ENCODE data around the gene TNK1.

Gene TNK1

DNA sequence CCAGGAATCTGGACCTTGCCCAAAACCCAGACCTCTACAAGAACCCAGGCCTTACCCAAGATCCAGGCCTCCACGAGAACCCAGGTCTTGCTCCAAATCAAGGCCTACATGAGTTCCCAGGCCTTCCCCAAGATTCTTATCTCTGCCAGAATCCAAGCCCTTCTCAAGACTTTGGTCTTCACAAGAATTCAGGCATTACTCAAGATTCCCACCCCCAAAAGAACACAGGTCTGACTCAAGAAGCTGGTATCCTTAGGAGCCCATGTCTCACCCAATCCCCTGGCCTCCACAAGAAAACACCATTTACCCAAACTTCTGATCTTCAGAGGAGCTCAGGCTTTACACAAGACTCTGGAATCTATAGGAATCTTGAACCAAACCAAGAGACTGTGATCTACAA lies 50.3 kb downstream of the TNK1 start:
- DNase-seq (ENCODE audit: low read depth in 1 of 2, low spot score in 1 of 2) = no peak

DNA sequence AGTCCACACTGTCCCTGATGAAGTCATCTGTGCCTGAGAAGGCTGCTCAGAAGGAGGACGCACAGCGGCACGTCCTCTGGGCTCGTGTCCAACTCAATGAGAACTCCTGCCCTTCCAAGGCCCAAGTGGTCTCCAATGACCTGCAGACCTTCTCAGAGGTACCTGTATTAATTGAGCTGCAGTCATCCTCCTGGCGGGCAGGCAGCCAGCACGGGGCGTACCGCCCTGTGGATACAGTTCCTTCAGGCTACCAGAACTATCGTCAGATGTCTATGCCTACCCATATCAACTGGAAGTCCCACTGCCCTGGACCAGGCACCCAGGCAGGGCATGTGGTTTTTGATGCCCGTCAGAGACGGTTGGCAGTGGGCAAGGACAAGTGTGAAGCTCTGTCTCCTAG lies 51.4 kb downstream of the TNK1 start:
- no peak for DNase-seq (ENCODE audit: low read depth in 1 of 2, low spot score in 1 of 2)

DNA sequence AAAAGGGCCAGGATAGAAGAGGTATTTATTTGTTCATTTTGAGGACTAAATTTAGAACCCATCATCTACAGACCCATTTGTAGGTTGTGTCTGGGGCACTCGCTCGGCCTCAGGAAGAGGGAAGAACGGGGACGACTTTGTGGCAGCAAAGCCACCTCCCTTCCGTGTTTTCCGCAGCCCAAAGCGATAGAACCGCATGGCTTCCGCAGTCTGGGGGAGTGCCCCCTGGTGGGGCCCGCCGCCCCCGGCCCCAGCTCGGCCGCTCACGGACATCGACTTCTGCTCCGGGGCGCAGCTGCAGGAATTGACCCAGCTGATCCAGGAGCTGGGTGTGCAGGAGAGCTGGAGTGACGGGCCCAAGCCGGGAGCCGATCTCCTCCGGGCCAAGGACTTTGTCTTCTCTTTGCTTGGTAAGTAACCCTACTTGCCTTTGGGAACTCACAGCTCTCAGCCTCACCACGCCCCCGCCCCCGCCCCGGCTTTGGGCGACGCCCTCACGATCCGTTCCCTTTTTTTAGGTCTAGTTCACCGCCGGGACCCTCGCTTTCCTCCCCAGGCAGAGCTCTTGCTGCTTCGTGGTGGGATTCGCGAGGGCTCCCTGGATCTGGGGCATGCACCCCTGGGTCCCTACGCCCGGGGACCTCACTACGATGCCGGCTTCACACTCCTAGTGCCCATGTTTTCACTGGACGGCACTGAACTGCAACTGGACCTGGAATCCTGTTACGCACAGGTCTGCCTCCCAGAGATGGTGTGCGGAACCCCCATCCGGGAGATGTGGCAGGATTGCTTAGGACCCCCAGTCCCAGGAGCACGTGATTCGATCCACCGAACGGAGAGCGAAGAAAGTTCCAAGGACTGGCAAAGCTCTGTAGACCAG lies 55.0 kb downstream of the TNK1 start:
- peak; percentile 32 to 40 for DNase-seq (ENCODE audit: low read depth in 1 of 2, low spot score in 1 of 2)

DNA sequence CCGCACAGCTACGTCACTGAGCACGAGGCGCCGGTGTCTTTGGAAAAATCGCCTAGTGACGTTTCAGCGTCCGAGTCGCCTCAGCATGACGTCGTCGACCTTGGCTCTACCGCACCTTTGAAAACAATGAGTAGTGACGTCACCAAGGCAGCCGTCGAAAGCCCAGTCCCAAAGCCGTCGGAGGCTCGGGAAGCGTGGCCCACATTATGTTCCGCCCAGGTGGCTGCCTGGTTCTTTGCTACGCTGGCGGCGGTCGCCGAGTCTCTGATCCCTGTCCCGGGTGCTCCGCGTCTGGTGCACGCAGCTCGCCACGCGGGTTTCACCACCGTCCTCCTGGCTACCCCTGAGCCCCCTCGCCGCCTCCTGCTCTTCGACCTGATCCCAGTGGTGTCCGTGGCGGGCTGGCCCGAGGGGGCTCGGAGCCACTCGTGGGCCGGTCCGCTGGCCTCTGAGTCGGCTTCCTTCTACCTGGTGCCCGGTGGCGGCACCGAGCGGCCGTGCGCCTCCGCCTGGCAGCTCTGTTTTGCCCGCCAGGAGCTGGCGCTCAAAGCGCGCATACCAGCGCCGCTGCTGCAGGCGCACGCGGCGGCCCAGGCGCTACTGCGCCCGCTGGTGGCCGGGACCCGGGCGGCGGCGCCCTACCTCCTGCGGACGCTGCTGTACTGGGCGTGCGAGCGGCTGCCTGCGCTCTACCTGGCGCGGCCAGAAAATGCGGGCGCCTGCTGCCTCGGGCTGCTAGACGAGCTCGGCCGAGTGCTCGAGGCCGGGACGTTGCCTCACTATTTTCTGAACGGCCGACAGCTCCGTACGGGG lies 55.9 kb downstream of the TNK1 start:
- peak; percentile 69 to 76 for DNase-seq (ENCODE audit: low read depth in 1 of 2, low spot score in 1 of 2)

DNA sequence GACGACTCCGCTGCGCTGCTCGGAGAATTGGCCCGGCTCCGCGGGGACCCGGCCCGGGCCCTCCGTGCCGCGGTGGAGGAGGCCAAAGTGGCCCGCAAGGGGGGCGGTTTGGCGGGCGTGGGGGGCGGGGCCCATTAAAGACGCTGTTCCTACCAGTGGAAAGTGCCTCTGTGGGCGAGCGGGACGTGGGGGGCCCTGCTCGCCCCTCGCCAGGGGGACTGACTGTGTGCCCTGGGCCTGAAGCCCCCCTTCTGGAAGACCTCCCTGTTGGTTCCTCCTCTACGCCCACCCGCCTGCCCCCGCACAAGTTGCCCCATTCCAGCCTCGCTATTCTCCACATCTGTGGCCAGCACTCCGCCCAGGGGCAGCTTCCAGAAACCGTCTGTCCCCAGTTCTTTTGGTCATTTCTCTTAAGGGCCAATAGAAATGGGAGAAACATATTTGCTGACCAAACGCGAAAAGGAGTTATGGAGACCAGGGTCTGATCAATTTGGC lies 56.5 kb downstream of the TNK1 start:
- DNase-seq (ENCODE audit: low read depth in 1 of 2, low spot score in 1 of 2) = no peak

DNA sequence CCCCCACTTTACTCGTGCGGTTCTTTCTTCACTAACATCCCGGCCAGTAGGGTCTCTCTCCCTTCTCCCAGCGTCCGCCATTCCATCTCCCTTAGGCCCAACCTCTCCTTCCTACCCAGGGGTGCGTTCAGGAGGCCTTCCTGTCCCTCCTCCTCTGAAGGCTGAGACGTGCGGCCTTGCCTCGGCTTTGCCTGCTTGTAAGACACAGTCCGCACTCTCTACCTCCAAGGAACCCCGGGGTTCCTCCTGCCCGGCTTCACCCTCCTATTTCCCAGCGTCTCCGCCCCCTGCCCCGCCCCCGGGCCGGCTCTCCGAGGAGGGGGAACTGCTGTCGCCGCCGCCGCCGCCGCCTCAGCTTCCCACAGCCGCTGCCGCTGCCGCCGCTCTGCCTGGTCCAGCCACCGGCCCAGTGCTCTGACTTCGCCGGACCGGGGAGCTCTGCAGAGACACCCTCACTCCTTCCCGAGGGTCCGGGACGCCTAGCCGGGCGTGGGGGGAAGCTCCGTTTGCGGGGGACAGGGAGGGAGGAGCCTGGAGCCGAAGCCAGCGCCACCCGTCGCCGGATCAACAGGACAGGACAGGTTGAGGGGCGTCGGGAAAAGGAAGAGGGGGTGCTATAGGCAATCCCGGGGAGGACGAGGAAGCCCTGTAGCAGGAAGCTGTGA lies 57.2 kb downstream of the TNK1 start:
- peak in 1 of 2 donors; percentile 64 for DNase-seq (ENCODE audit: low read depth in 1 of 2, low spot score in 1 of 2)

DNA sequence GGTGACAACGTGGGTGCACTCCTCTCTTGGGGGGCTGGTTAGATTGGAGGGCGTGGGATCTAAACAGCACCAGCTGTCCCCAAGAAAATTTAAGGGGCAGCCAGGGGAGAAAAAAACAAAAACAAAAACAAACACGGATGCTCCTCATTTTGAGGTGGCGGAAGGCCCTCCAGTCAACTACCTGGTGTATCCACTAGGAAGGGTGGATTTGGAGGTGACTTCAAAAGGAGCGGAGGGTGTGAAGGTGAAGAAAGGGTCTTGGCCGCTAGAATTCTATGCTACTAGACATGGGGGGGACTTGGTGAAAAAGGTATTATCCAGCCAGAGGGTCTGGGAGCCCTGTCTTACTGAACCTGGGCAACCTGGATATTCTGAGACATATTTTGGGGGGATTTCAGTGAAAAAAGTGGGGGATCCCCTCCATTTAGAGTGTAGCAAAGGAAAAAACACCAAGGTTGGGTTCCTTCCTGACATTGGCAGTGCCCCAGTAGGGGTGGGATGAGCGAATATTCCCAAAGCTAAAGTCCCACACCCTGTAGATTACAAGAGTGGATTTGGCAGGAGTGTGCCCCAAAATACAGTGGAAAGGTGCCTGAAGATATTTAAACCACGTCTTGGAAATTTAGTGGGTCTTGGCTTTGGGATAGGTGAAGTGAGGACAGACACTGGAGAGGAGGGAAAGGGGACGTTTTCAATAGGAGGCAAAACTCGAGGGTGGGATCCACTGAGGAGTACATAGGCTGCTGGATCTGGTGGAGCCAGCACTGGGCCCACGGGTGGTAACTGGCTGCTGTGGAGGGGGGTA lies 58.0 kb downstream of the TNK1 start:
- DNase-seq (ENCODE audit: low read depth in 1 of 2, low spot score in 1 of 2) = no peak
